Measurements from ENCODE around the gene NOS1.

Gene NOS1

DNA sequence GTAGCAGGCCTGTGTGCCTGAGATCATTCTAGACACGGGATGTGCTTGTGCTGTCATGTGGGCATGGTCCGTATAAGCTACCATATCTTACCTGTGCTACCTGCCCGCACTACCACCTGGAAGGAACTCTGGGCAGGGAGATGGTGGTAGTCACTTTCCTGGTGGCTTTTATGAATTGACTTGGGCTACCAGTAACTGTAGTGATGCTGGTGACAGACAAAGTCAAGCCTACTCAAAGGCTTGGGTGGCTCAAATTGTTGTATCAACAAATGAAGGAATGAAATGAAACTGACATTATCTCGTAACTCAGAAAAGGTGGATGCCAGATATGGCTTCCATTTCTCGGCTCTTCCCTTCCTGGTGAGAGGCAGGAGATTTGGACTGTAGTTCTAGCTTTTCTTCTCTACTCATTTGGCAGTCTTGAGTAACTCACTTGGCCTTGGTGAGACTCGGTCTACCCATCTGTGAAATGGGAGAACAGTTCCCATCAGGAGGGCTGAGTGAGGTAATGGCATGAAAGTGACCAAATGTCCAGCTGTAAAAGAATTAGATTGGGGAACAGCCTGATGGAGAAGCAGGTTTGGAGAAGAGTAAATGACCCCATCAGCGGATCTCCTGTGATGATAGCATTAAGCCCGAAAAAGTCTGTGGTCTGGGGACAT lies 81.3 kb downstream of the NOS1 start (continued):
- TF ChIP-seq, protein P1, sequence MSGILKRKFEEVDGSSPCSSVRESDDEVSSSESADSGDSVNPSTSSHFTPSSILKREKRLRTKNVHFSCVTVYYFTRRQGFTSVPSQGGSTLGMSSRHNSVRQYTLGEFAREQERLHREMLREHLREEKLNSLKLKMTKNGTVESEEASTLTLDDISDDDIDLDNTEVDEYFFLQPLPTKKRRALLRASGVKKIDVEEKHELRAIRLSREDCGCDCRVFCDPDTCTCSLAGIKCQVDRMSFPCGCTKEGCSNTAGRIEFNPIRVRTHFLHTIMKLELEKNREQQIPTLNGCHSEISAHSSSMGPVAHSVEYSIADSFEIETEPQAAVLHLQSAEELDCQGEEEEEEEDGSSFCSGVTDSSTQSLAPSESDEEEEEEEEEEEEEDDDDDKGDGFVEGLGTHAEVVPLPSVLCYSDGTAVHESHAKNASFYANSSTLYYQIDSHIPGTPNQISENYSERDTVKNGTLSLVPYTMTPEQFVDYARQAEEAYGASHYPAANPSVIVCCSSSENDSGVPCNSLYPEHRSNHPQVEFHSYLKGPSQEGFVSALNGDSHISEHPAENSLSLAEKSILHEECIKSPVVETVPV (CRISPR knock-in tag; IDR thresholded peaks at IDR 0.05) = no peak
- TF ChIP-seq OSR1 (CRISPR knock-in tag; IDR thresholded peaks at IDR 0.05) = no peak
- no peak for TF ChIP-seq RARB (CRISPR knock-in tag; IDR thresholded peaks at IDR 0.05)
- no peak for TF ChIP-seq CSDC2 (CRISPR knock-in tag; IDR thresholded peaks at IDR 0.05)
- TF ChIP-seq GLIS3 (CRISPR knock-in tag; IDR thresholded peaks at IDR 0.05) = no peak
- TF ChIP-seq TSHZ2 (CRISPR knock-in tag; IDR thresholded peaks at IDR 0.05) = no peak
- no peak for TF ChIP-seq ZNF70 (CRISPR knock-in tag; IDR thresholded peaks at IDR 0.05)
- no peak for TF ChIP-seq ZFP30 (CRISPR knock-in tag; IDR thresholded peaks at IDR 0.05)
- no peak for TF ChIP-seq PATZ1 (CRISPR knock-in tag; IDR thresholded peaks at IDR 0.05; ENCODE audit: borderline replicate concordance)

GRCh38 chr12:117279606-117280005 lies 81.8 kb downstream of the NOS1 start:
- TF ChIP-seq ZNF8 (CRISPR knock-in tag; IDR thresholded peaks at IDR 0.05) (no peak), TSHZ2 (CRISPR knock-in tag; IDR thresholded peaks at IDR 0.05) (no peak), ZFP30 (CRISPR knock-in tag; IDR thresholded peaks at IDR 0.05) (no peak), ZC3H10 (CRISPR knock-in tag; IDR thresholded peaks at IDR 0.05) (no peak), ESRRG (CRISPR knock-in tag; IDR thresholded peaks at IDR 0.05) (no peak), OSR1 (CRISPR knock-in tag; IDR thresholded peaks at IDR 0.05) (no peak), TOX (CRISPR knock-in tag; IDR thresholded peaks at IDR 0.05; ENCODE audit: borderline replicate concordance) (no peak), TCF4 (CRISPR knock-in tag; IDR thresholded peaks at IDR 0.05; ENCODE audit: borderline replicate concordance) (no peak), BACH2 (CRISPR knock-in tag; IDR thresholded peaks at IDR 0.05; ENCODE audit: borderline replicate concordance) (no peak), PPARA (CRISPR knock-in tag; IDR thresholded peaks at IDR 0.05; ENCODE audit: borderline replicate concordance) (no peak), ZFP3 (CRISPR knock-in tag; IDR thresholded peaks at IDR 0.05) (no peak), ZNF565 (CRISPR knock-in tag; conservative IDR thresholded peaks at IDR 0.05; ENCODE audit: low read depth) (no peak), ARNTL (CRISPR knock-in tag; IDR thresholded peaks at IDR 0.05; ENCODE audit: borderline replicate concordance, low read depth) (no peak), ISL1 (CRISPR knock-in tag; IDR thresholded peaks at IDR 0.05) (no peak)
- TF ChIP-seq, protein P2, sequence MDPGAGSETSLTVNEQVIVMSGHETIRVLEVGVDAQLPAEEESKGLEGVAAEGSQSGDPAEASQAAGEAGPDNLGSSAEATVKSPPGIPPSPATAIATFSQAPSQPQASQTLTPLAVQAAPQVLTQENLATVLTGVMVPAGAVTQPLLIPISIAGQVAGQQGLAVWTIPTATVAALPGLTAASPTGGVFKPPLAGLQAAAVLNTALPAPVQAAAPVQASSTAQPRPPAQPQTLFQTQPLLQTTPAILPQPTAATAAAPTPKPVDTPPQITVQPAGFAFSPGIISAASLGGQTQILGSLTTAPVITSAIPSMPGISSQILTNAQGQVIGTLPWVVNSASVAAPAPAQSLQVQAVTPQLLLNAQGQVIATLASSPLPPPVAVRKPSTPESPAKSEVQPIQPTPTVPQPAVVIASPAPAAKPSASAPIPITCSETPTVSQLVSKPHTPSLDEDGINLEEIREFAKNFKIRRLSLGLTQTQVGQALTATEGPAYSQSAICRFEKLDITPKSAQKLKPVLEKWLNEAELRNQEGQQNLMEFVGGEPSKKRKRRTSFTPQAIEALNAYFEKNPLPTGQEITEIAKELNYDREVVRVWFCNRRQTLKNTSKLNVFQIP (CRISPR knock-in tag; IDR thresholded peaks at IDR 0.05; ENCODE audit: borderline replicate concordance, low read depth) = no peak
- no peak for ATAC-seq

Data from SK-N-SH treated with all-trans-retinoic acid at 6 μM for 48 hours (cell line).